Nephron progenitor cell (in vitro differentiated cells): ENCODE measurements around the gene NECTIN2.
"Not testable (repeated sequence)": the region's sequence is repeated elsewhere in the genome, so short reads cannot be mapped to it uniquely, and the experiment has no call there.

Source experiments
- DNase-seq: peaks from one replicate; pipeline ENCODE4 v3.0.0; 2021
- H3K27ac Mint-ChIP-seq: 2 replicates; pipeline ENCODE4 v1.8.0; 2021; ENCODE audit warnings: mild to moderate bottlenecking, moderate library complexity, mixed read lengths
- H3K27me3 Mint-ChIP-seq: 2 replicates; pipeline ENCODE4 v1.8.0; 2021; ENCODE audit warnings: mild to moderate bottlenecking, low read depth, mixed read lengths; ENCODE audit not compliant: poor library complexity
- H3K36me3 Mint-ChIP-seq: 2 replicates; pipeline ENCODE4 v1.8.0; 2021; ENCODE audit warnings: low read depth, mixed read lengths
- H3K4me1 Mint-ChIP-seq: 2 replicates; pipeline ENCODE4 v1.8.0; 2021; ENCODE audit warnings: mixed read lengths
- H3K4me3 Mint-ChIP-seq: 2 replicates; pipeline ENCODE4 v1.8.0; 2021; ENCODE audit warnings: mild to moderate bottlenecking, moderate library complexity, mixed read lengths
- H3K9me3 Mint-ChIP-seq: 2 replicates; pipeline ENCODE4 v1.8.0; 2021; ENCODE audit warnings: mild to moderate bottlenecking, moderate library complexity, mixed read lengths
- TF ChIP-seq, protein P1 (sequence below): fragments of 200-600 bp; sonication (generic); IDR thresholded peaks from 2 replicates; pipeline ENCODE4 v1.5.0; 2021; ENCODE audit warnings: antibody characterized with exemption

NECTIN2 gene

DNA sequence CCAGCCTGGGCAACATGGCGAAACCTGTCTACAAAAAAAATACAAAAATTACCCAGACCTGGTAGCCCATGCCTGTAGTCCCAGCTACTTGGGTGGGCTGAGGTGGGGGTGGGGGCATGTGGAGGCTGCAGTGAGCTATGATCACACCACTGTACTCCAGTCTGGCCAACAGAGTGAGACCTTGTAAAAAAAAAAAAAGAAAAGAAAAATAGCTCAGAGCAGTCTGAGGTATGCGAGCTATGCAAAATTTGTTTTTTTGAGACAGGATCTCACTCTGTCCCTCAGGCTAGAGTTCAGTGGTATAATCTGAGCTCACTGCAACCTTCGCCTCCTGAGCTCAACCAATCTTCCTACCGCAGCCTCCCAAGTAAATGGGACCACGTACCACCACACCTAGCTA is 37.8 kb downstream of the NECTIN2 start:
- Mint-ChIP-seq H3K9me3 (no peaks in the 10 kb centered on the region), H3K27me3 (no peaks in the 10 kb centered on the region), H3K27ac (no peak overlapping the region)

DNA sequence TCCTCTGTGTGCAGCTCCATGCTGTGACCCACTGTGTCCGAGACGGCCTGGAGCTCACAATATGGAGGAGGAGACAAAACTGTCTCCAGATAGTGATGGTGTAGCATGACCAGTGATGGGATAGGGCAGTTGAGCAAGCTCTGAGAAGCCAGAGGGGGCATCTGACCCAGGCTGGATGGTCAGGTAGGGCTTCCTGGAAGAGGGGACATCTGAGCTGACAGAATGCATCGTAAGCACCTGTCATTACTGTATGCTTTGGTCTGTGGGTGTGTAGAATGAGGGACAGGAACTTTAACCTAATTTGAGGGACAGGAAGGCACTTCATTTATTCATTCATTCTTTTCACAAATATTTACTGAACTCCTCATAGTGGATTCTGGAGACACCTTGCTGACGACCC is 38.5 kb downstream of the NECTIN2 start:
- Mint-ChIP-seq H3K27ac (no peak overlapping the region), H3K9me3 (no peaks in the 10 kb centered on the region), H3K4me3 (no peak overlapping the region), H3K27me3 (no peaks in the 10 kb centered on the region), H3K36me3 (peaks cover 53% of the 10 kb centered on the region), H3K4me1 (peaks cover 19% of the 10 kb centered on the region)
- TF ChIP-seq, protein P1, sequence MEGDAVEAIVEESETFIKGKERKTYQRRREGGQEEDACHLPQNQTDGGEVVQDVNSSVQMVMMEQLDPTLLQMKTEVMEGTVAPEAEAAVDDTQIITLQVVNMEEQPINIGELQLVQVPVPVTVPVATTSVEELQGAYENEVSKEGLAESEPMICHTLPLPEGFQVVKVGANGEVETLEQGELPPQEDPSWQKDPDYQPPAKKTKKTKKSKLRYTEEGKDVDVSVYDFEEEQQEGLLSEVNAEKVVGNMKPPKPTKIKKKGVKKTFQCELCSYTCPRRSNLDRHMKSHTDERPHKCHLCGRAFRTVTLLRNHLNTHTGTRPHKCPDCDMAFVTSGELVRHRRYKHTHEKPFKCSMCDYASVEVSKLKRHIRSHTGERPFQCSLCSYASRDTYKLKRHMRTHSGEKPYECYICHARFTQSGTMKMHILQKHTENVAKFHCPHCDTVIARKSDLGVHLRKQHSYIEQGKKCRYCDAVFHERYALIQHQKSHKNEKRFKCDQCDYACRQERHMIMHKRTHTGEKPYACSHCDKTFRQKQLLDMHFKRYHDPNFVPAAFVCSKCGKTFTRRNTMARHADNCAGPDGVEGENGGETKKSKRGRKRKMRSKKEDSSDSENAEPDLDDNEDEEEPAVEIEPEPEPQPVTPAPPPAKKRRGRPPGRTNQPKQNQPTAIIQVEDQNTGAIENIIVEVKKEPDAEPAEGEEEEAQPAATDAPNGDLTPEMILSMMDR, result no peak
- no peak for DNase-seq

More for the DNA sequence above, 37.8 kb downstream of the NECTIN2 start:
- Mint-ChIP-seq H3K36me3 (peaks cover 49% of the 10 kb centered on the region), H3K4me1 (peaks cover 18% of the 10 kb centered on the region), H3K4me3 (no peak overlapping the region)
- TF ChIP-seq, protein P1, result no peak
- no peak for DNase-seq

DNA sequence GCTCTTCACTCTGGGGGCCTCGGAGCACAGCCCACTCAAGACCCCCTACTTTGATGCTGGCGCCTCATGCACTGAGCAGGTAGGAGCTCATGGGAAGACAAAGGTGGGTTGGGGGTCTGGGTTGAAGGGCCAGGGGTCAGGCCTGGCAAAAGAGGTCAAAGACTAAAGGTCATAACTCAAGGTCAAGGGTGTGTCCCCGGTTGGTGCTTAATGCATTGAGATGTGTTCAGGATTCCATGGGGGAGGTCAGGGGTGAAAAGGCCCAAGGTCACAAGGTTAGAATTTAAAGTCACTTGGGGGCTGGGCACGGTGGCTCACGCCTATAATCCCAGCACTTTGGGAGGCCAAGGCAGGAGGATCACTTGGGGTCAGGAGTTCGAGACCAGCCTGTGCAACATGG is 40.0 kb downstream of the NECTIN2 start:
- no peaks in the 10 kb centered on the region for H3K9me3 Mint-ChIP-seq
- peaks cover 3% of the 10 kb centered on the region for H3K27me3 Mint-ChIP-seq
- TF ChIP-seq, protein P1, result no peak
- H3K27ac Mint-ChIP-seq, result no peak overlapping the region
- peaks cover 53% of the 10 kb centered on the region for H3K36me3 Mint-ChIP-seq
- DNase-seq, result no peak
- H3K4me3 Mint-ChIP-seq, result no peak overlapping the region
- H3K4me1 Mint-ChIP-seq, result peaks cover 22% of the 10 kb centered on the region

GRCh38 chr19:44887648-44888047 is 41.6 kb downstream of the NECTIN2 start:
- Mint-ChIP-seq H3K27me3 (peaks cover 3% of the 10 kb centered on the region), H3K4me3 (no peak overlapping the region), H3K9me3 (no peaks in the 10 kb centered on the region), H3K27ac (peak overlapping the region; percentile 76), H3K36me3 (peaks cover 55% of the 10 kb centered on the region), H3K4me1 (peaks cover 30% of the 10 kb centered on the region)
- TF ChIP-seq, protein P1, result no peak
- DNase-seq, result no peak

DNA sequence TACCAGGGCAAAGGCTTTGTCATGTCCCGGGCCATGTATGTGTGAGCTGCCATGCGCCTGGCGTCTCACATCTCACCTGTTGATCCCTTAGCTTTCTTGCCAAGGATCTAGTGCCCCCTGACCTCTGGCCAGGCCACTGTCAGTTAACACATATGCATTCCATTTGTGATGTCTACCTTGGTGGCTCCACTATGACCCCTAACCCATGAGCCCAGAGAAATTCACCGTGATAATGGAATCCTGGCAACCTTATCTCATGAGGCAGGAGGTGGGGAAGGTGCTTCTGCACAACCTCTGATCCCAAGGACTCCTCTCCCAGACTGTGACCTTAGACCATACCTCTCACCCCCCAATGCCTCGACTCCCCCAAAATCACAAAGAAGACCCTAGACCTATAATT is 42.2 kb downstream of the NECTIN2 start:
- H3K4me3 Mint-ChIP-seq, H3K9me3 Mint-ChIP-seq, H3K27me3 Mint-ChIP-seq, DNase-seq, H3K27ac Mint-ChIP-seq: not testable (repeated sequence)
- Mint-ChIP-seq H3K36me3 (peaks cover 57% of the 10 kb centered on the region), H3K4me1 (peaks cover 36% of the 10 kb centered on the region)

GRCh38 chr19:44889830-44890365 is 43.8 kb downstream of the NECTIN2 start:
- Mint-ChIP-seq H3K27me3 (peaks cover 3% of the 10 kb centered on the region), H3K4me3 (peak overlapping the region; percentile 84), H3K27ac (peak overlapping the region; percentile 98), H3K9me3 (no peaks in the 10 kb centered on the region), H3K36me3 (peaks cover 62% of the 10 kb centered on the region), H3K4me1 (peaks cover 32% of the 10 kb centered on the region)
- TF ChIP-seq, protein P1, result no peak
- DNase-seq, result no peak
